Activated CD4-positive, alpha-beta memory T cell treated with anti-CD3 and anti-CD28 coated beads for 36 hours (primary cell): Measurements from ENCODE around the gene PTPRA. TPM values are rescaled to one million over a fixed set of nuclear protein-coding genes. Genes with fewer than 3 reads are reported as not detected.
A peak's percentile ranks its signal among the peaks of the same experiment; 100 is the strongest.
"Not testable (repeated sequence)": the region's sequence is repeated elsewhere in the genome, so short reads cannot be mapped to it uniquely, and the experiment has no call there.

Experiments used
- CTCF ChIA-PET: fragments of 350-600 bp; sonication (Branson Sonifier 250); formaldehyde crosslinking; loops from one replicate; lab custom pipeline; 2021; ENCODE audit warnings: antibody characterized with exemption, inconsistent platforms; lab: Charles Lee
- POLR2A ChIA-PET: fragments of 350-600 bp; sonication (Branson Sonifier 250); formaldehyde crosslinking; loops from one replicate; lab custom pipeline; 2021; ENCODE audit warnings: antibody characterized with exemption; lab: Charles Lee
- DNase-seq: peaks from one replicate; pipeline ENCODE4 v3.0.0-alpha.2; 2020
- H3K27ac Mint-ChIP-seq: one replicate; pipeline ENCODE4 v1.8.0; 2021; ENCODE audit warnings: mixed read lengths
- H3K27me3 Mint-ChIP-seq: one replicate; pipeline ENCODE4 v1.8.0; 2021; ENCODE audit warnings: mixed read lengths
- H3K36me3 Mint-ChIP-seq: one replicate; pipeline ENCODE4 v1.8.0; 2021; ENCODE audit warnings: mixed read lengths
- H3K4me1 Mint-ChIP-seq: one replicate; pipeline ENCODE4 v1.8.0; 2021; ENCODE audit warnings: low read depth, mixed read lengths
- H3K4me3 Mint-ChIP-seq: one replicate; pipeline ENCODE4 v1.8.0; 2021; ENCODE audit warnings: mild to moderate bottlenecking, mixed read lengths
- H3K9me3 Mint-ChIP-seq: one replicate; pipeline ENCODE4 v1.8.0; 2021; ENCODE audit warnings: mixed read lengths
- intact Hi-C: fragments of 100-400 bp; cut with micrococcal nuclease; formaldehyde crosslinking; loops from one replicate; pipeline ENCODE4 v1.15.1; 2023
- total RNA-seq, 2 experiments: library from RNA; stranded (reverse); gene quantifications; one replicate each; pipeline ENCODE4 v1.2.3, GENCODE V29; 2021

The PTPRA gene
- total RNA-seq, 2 experiments from 2014 or later = 61.1 to 62.8 TPM

- no peak for DNase-seq
- intact Hi-C loops = loop anchor here (10.0 kb wide), 1 partner anchor 104 kb away; the partner anchor contains the start of gene LZTS3
- H3K36me3 Mint-ChIP-seq = no peaks in the 10 kb centered on the region
- H3K9me3 Mint-ChIP-seq = no peaks in the 10 kb centered on the region
- H3K4me3 Mint-ChIP-seq = peak overlapping the region; percentile 74
- CTCF ChIA-PET = interaction anchor here (1.2 to 1.7 kb wide), 2 partner anchors 17 to 87 kb away, joined by 3 read pairs; no protein-coding TSS in a partner anchor
- POLR2A ChIA-PET = no interaction called here
- H3K27me3 Mint-ChIP-seq = no peaks in the 10 kb centered on the region
- peaks cover 21% of the 10 kb centered on the region for H3K4me1 Mint-ChIP-seq
- H3K27ac Mint-ChIP-seq = no peak overlapping the region
Observed at GRCh38 chr20:3070725-3071124, 197.4 kb downstream of the PTPRA start.

- ChIA-PET POLR2A (no interaction called here), CTCF (interaction anchor here (1.4 kb wide), 1 partner anchor 43 kb away, joined by 3 read pairs; no protein-coding TSS in a partner anchor)
- Mint-ChIP-seq H3K4me1 (peaks cover 21% of the 10 kb centered on the region), H3K27ac (no peak overlapping the region), H3K36me3 (no peaks in the 10 kb centered on the region), H3K27me3 (no peaks in the 10 kb centered on the region), H3K4me3 (peak overlapping the region; percentile 74), H3K9me3 (no peaks in the 10 kb centered on the region)
- intact Hi-C loops = loop anchor here (10.0 kb wide), 1 partner anchor 104 kb away; the partner anchor contains the start of gene LZTS3
- DNase-seq = no peak
Observed at GRCh38 chr20:3071266-3071609, 198.0 kb downstream of the PTPRA start.

DNA sequence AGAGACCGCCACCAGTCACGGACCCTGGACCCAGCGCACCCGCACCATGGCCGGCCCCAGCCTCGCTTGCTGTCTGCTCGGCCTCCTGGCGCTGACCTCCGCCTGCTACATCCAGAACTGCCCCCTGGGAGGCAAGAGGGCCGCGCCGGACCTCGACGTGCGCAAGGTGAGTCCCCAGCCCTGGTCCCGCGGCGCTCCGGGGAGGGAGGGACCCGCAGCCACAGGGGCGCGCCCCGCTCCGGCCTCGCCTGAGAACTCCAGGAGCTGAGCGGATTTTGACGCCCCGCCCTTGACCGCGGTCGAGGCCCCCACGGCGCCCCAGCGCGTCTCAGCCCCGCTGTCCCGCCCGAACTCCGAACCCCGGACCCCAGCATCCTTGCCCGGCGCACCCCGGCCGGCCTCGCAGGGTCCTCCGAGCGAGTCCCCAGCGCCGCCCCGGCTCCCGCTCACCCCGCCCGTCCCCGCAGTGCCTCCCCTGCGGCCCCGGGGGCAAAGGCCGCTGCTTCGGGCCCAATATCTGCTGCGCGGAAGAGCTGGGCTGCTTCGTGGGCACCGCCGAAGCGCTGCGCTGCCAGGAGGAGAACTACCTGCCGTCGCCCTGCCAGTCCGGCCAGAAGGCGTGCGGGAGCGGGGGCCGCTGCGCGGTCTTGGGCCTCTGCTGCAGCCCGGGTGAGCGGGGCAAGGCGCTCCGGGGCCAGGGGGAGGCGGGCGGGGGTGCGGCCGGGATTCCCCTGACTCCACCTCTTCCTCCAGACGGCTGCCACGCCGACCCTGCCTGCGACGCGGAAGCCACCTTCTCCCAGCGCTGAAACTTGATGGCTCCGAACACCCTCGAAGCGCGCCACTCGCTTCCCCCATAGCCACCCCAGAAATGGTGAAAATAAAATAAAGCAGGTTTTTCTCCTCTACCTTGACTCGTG, 198.6 kb downstream of the PTPRA start, which contains the start of gene OXT:
TSS of gene OXT (plus strand) at position 11 of the 920 bp plus-strand sequence. CDS start at position 47, 36 bp downstream.
- POLR2A ChIA-PET = no interaction called here

GRCh38 chr20:3072530-3073250, 199.4 kb downstream of the PTPRA start:
- peak overlapping the region; percentile 62 for H3K27ac Mint-ChIP-seq
- POLR2A ChIA-PET = no interaction called here

More for the DNA sequence above, 198.6 kb downstream of the PTPRA start, which contains the start of gene OXT:
- no peaks in the 10 kb centered on the region for H3K36me3 Mint-ChIP-seq
- H3K27ac Mint-ChIP-seq = no peak within 1 kb of the TSS
- H3K27me3 Mint-ChIP-seq = no peaks in the 10 kb centered on the region
- CTCF ChIA-PET = interaction anchor here (1.4 kb wide), 1 partner anchor 42 kb away, joined by 3 read pairs; no protein-coding TSS in a partner anchor
- peak; percentile 82 for DNase-seq
- peak within 1 kb of the TSS; percentile 74 for H3K4me3 Mint-ChIP-seq
- H3K9me3 Mint-ChIP-seq = no peaks in the 10 kb centered on the region
- peaks cover 24% of the 10 kb centered on the region for H3K4me1 Mint-ChIP-seq
- intact Hi-C loops = loop anchor here (10.0 kb wide), 1 partner anchor 103 kb away; the partner anchor contains the start of gene LZTS3

GRCh38 chr20:3073251-3073643, 200.0 kb downstream of the PTPRA start:
- H3K4me3 Mint-ChIP-seq, POLR2A ChIA-PET: not testable (repeated sequence)
- H3K27ac Mint-ChIP-seq = peak overlapping the region; percentile 62

More at GRCh38 chr20:3072530-3073250, 199.4 kb downstream of the PTPRA start:
- DNase-seq = no peak
- CTCF ChIA-PET = interaction anchor here (0.6 to 1.4 kb wide), 2 partner anchors 41 to 156 kb away, joined by 3 to 4 read pairs; no protein-coding TSS in a partner anchor
- intact Hi-C loops = loop anchor here (10.0 kb wide), 1 partner anchor 102 kb away; the partner anchor contains the start of gene LZTS3
- H3K27me3 Mint-ChIP-seq = peaks cover 1% of the 10 kb centered on the region
- no peaks in the 10 kb centered on the region for H3K9me3 Mint-ChIP-seq
- H3K36me3 Mint-ChIP-seq = no peaks in the 10 kb centered on the region
- H3K4me1 Mint-ChIP-seq = peaks cover 30% of the 10 kb centered on the region
- peak overlapping the region; percentile 74 for H3K4me3 Mint-ChIP-seq

DNA sequence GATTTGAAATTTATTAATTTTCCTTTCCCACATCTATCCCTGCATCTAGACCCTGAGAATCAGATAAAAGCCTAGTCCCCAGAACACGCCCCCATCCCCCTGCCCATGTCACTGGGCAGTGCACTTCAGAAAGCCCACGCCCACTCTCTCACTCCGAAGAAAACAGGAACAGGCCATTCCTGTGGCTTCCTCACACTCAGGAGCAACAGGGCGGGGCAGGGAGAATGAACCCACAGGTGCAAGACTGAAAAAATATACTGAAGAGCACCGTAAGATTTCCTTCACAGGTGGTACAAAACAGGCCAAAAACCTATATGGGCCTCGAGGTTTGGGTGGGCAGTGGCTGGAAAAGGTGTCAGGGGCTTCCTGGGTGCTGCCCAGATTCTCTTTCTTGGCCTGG, 201.5 kb downstream of the PTPRA start:
- no peak for DNase-seq
- POLR2A ChIA-PET = no interaction called here
- Mint-ChIP-seq H3K4me3 (no peak overlapping the region), H3K27ac (no peak overlapping the region), H3K4me1 (peaks cover 33% of the 10 kb centered on the region), H3K36me3 (no peaks in the 10 kb centered on the region), H3K27me3 (peaks cover 8% of the 10 kb centered on the region), H3K9me3 (no peaks in the 10 kb centered on the region)
- CTCF ChIA-PET = interaction anchor here (2.9 kb wide), 1 partner anchor 21 kb away, joined by 10 read pairs; no protein-coding TSS in a partner anchor
- intact Hi-C loops = loop anchor here (5.0 to 10.0 kb wide), 2 partner anchors 47 to 100 kb away; partner anchors contain the start of gene LZTS3

More at GRCh38 chr20:3073251-3073643, 200.0 kb downstream of the PTPRA start:
- DNase-seq = peak; percentile 64
- CTCF ChIA-PET = interaction anchor here (0.6 kb wide), 1 partner anchor 156 kb away, joined by 4 read pairs; no protein-coding TSS in a partner anchor
- not testable (repeated sequence) for H3K9me3 Mint-ChIP-seq, H3K36me3 Mint-ChIP-seq, H3K27me3 Mint-ChIP-seq
- intact Hi-C loops = loop anchor here (10.0 kb wide), 1 partner anchor 102 kb away; the partner anchor contains the start of gene LZTS3
- peaks cover 33% of the 10 kb centered on the region for H3K4me1 Mint-ChIP-seq

GRCh38 chr20:3075315-3075714, 202.0 kb downstream of the PTPRA start:
- H3K36me3 Mint-ChIP-seq, H3K4me3 Mint-ChIP-seq, DNase-seq, H3K27me3 Mint-ChIP-seq, H3K9me3 Mint-ChIP-seq, H3K27ac Mint-ChIP-seq, POLR2A ChIA-PET: not testable (repeated sequence)
- CTCF ChIA-PET = interaction anchor here (2.9 kb wide), 1 partner anchor 22 kb away, joined by 10 read pairs; no protein-coding TSS in a partner anchor
- H3K4me1 Mint-ChIP-seq = peaks cover 33% of the 10 kb centered on the region
- intact Hi-C loops = loop anchor here (5.0 to 10.0 kb wide), 2 partner anchors 47 to 99 kb away; partner anchors contain the start of gene LZTS3

GRCh38 chr20:3077618-3078134, 204.4 kb downstream of the PTPRA start:
- no peak overlapping the region for H3K27ac Mint-ChIP-seq
- intact Hi-C loops = loop anchor here (1.0 to 10.0 kb wide), 3 partner anchors 23 to 97 kb away; partner anchors contain the start of gene LZTS3
- no peak overlapping the region for H3K4me3 Mint-ChIP-seq
- peaks cover 28% of the 10 kb centered on the region for H3K27me3 Mint-ChIP-seq
- DNase-seq = peak; percentile 29
- CTCF ChIA-PET = interaction anchor here (0.5 to 1.4 kb wide), 4 partner anchors 24 to 215 kb away, joined by 3 to 9 read pairs (median 4); no protein-coding TSS in a partner anchor
- POLR2A ChIA-PET = interaction anchor here (0.5 to 1.3 kb wide), 3 partner anchors 24 to 425 kb away, joined by 3 to 5 read pairs (median 4); partner anchors contain the start of gene NOP56
- H3K9me3 Mint-ChIP-seq = no peaks in the 10 kb centered on the region
- H3K36me3 Mint-ChIP-seq = no peaks in the 10 kb centered on the region
- peaks cover 27% of the 10 kb centered on the region for H3K4me1 Mint-ChIP-seq

DNA sequence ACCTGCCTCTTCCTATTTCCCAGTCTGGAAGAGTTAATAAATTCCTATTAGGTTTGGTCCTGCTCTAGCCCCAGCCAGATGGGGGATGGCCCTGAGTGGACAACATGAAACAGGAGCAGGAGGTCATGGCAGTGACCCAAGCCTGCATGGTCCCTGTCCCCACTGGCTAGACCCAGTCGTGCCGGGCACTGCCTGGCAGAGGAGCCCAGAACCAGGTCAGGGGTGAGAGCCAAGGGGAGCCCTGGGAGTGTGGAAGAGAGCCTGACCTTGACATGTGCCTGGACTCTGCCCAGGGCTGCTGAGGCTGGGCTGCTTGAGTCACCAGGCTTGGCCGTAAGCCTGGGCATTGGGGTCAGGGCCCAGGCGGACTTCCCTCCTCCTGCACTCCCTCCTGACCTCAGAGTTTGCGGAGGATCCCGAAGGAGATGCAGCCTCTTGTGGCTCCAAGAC, 207.7 kb downstream of the PTPRA start:
- intact Hi-C loops = no loop called here
- H3K27me3 Mint-ChIP-seq = peaks cover 39% of the 10 kb centered on the region

DNA sequence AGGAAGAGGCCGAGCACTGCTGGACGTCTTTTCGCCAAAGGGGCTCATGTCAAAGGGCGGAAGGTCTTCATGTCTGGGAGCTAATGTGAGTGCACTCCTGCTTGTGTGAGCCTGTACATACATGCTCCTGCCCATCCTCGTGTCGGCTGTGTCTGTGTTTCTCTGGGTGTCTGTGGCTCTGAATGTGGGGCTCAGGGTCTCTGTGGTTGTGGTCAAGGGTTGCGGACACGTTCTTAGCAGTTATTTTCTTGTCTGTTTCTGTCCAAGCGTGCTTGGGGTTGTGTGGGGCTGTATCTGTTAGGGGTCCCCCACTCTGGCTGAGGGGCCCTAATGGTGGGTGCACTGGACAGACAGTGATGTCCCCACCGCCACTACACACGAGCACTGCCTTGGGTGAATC, 208.4 kb downstream of the PTPRA start:
- intact Hi-C loops = no loop called here
- H3K36me3 Mint-ChIP-seq = no peaks in the 10 kb centered on the region
- peaks cover 24% of the 10 kb centered on the region for H3K4me1 Mint-ChIP-seq
- CTCF ChIA-PET = no interaction called here
- no peak overlapping the region for H3K4me3 Mint-ChIP-seq
- H3K9me3 Mint-ChIP-seq = no peaks in the 10 kb centered on the region
- no peak for DNase-seq
- POLR2A ChIA-PET = no interaction called here
- no peak overlapping the region for H3K27ac Mint-ChIP-seq
- H3K27me3 Mint-ChIP-seq = peaks cover 39% of the 10 kb centered on the region

More for the DNA sequence above, 207.7 kb downstream of the PTPRA start:
- ChIA-PET POLR2A (no interaction called here), CTCF (no interaction called here)
- Mint-ChIP-seq H3K27ac (no peak overlapping the region), H3K4me3 (no peak overlapping the region), H3K9me3 (no peaks in the 10 kb centered on the region), H3K4me1 (peaks cover 24% of the 10 kb centered on the region), H3K36me3 (no peaks in the 10 kb centered on the region)
- DNase-seq = no peak
